GM04504 (cell line): Measurements from ENCODE around the gene FAM151A.

Source experiments
- DNase-seq: peaks from one replicate; pipeline ENCODE4 v3.0.0-alpha.2; 2012; ENCODE audit warnings: low read depth

The FAM151A gene

DNA sequence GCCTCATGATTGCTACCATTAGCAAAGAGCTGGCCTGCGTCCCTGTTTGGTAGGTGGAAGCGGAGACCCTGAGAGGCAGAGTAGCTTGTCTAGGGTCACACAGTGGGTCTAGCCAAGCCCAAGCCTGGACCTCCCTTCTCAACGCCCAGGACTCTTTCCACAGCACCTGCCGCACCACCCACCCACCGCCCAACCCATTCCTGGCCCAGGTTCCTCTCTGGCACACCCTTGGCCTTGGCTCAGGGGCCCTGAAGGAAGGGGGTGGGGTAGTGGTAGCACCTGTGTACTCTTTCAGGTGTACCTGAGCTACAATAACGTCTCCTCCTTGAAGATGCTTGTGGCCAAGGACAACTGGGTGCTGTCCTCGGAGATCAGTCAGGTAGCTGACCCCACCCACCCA is 19.3 kb downstream of the FAM151A start:
- DNase-seq = no peak

- no peak for DNase-seq
Observed at GRCh38 chr1:54603241-54603640, 20.1 kb downstream of the FAM151A start.

- no peak for DNase-seq
Observed at GRCh38 chr1:54602554-54602953, 20.8 kb downstream of the FAM151A start.

GRCh38 chr1:54601730-54602129 is 21.6 kb downstream of the FAM151A start:
- DNase-seq = no peak

DNA sequence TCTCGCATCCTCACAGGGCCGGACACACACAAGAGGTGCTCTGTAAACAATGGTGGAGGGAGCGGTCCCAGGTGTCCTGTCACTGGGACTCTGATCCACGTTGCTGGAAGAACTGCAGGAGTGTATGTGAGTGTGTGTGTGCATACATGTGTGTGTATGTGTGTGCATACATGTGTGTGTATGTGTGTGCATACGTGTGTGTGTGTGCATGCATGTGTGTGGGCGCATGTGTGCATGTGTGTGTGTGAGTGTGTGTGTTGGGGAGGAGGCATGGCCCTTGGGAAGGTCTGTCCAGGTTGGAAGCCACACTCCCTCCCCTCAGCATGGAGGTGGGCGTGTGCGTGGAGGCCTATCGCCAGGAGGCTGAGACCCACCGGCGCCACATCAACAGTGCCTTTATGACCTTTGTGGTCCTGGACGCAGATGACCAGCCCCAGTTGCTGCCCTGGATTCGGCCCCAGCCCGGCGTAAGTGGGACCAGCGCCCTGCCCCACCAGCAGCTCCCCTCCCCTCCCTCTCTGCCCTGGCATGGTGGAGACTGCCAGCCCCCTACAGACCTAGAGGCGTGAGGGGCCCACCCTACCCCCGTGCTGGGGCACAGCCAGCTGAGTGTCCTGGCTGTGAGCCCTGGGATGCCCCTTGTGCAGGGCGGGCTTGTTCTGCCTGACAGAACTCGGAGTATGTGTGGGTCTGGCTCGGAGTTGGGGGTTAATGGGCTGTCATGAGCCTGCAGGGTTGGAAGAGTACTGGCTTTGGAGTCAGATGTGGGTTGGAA is 22.2 kb downstream of the FAM151A start:
- DNase-seq = no peak

GRCh38 chr1:54599211-54599823 is 24.0 kb downstream of the FAM151A start:
- DNase-seq = no peak

GRCh38 chr1:54597455-54598030 is 25.8 kb downstream of the FAM151A start:
- DNase-seq = no peak

DNA sequence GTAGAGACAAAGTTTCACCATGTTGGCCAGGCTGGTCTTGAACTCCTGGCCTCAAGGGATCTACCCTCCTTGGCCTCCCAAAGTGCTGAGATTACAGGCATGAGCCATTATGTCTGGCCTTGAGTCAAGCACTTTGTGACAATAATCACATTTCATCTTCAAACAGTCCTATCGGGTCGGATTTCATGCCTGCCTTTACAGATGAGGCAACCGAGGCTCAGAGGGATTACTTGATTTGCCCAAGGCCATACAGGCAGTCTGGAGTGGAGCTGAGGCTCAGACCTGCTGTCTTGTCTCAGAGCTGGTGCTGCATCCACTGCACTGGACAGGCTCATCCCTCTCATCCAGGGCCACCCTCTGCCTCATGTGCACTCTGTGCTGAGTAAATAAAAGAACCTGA is 26.6 kb downstream of the FAM151A start:
- DNase-seq = no peak

- DNase-seq = no peak
Observed at GRCh38 chr1:54595956-54596498, 27.3 kb downstream of the FAM151A start.

DNA sequence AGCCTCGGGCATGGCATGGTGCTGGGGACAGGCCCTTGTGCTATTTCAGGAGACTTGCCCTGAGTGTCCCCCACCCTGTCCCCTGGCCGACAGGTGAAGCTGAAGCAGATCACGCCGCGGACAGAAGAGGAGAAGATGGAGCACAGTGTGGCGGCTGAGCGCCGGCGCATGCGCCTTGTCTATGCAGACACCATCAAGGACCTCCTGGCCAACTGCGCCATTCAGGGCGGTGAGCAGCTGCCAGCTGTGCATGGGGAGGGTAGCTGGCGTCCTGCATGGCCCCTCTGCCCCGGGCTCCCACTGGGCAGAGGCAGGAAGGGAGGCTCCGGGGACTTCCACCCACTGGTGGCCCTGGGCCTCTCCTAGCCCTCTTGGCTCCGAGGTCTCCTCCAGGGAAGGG is 28.9 kb downstream of the FAM151A start:
- no peak for DNase-seq

- no peak for DNase-seq
Observed at GRCh38 chr1:54593571-54594160, 29.7 kb downstream of the FAM151A start.

DNA sequence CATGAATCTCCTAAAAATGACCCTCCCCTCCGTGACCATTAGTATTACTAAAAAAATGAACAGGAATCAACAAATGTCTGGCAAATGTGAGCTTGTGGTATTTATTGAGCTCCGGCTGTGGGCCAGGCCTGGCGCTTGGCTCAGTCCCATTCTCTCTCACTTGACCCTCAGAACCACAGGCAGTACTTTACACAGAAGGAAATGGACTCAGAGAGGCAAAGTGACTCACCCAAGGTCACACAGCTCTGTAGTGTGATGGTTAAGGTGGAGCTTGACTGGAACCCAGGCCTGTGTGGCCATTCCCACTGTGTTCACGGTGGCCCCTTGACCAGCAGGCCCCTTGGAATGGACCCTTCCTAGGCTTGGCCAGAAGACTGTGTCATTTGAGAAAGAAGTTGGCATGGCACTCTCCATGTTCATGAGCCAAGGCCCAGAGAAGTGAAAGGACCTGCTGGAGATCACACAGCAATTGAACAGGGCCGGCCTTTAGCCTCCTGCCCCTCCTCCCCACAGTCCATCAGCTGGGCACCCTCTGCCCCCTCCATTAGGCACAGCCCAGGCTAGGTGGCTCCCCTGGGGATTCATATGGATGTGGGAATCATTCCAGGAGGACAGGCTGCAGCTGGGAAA is 32.1 kb downstream of the FAM151A start:
- no peak for DNase-seq

DNA sequence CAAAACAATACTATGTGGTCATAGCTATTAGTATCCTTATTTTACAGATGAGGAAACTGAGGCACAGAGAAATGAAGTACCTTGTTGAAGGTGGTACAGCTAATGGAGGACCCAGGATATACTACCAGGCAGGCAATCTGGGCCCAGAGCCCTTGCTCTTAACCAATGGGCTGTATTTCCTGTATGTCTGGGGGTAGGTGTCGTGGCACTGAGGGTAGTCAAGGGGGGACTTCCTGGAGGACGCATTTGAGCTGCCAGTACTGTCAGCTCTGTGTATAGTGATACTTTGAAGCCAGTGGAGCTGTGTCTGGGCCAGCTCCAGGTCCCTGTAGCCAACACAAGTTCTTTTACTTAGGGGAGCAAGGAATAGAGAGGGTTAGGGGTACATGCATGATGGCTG is 34.9 kb downstream of the FAM151A start:
- DNase-seq = no peak

DNA sequence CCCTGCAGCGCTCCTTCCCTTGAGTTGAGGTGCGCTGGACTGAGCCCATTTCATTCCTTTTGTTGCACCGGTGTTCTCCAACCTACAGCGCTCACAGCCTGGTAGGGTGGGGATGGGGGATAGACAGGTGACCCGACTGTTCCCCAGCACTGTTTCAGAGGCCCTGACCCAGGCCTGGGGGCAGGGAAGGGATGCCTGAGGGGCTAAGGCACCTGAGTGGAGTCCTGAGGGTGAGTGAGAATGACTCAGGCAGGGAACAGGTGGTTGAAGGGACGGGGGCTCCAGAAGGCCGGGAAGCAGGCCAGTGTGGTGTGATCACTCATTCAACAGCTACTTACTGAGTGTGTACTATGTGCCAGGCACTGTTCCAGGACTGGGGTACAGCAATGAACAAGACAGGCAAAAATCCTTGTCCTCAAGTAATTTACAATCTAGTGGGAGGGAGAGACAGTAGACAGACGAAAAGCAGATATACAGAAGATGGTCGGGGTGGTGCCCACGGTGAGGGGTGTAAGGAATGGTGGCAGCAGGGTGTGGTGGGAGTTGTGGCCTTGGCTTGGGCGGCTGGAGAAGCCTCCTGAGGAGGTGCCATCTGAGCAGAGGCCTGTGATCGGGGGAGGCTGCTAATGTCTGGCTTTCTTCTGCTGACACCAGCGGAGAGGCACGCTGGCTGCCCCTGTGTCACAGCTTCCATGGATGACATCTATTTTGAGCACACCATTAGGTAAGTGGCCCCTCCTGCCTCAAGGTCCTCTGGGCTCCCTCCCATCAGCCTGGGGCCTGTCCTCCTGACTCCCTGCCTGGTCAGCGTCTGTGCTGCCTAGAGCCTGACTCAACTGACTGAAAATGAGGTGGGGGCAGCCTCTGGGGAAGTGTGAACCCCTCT is 37.9 kb downstream of the FAM151A start:
- DNase-seq = no peak

- no peak for DNase-seq
Observed at GRCh38 chr1:54584575-54584974, 38.8 kb downstream of the FAM151A start.

DNA sequence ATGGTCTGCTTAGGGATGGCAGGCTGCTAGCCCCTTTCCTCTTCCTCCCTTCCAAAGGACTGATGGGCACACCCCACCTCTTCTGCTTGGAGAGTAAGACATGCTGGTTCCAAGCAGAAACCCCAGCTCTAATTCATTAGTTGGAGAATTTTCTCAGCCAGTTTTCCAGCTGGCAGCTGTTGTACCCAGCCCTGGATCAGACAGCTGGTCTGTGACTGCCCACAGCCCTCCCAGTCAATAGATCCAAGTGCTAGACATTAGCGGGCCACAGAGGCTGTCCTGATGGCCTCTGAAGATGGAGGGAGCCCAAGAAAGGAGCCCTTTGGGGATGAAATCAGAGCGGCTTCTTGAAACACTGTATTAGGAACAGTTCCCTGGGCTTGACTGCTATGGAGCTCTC is 39.5 kb downstream of the FAM151A start:
- DNase-seq = no peak

DNA sequence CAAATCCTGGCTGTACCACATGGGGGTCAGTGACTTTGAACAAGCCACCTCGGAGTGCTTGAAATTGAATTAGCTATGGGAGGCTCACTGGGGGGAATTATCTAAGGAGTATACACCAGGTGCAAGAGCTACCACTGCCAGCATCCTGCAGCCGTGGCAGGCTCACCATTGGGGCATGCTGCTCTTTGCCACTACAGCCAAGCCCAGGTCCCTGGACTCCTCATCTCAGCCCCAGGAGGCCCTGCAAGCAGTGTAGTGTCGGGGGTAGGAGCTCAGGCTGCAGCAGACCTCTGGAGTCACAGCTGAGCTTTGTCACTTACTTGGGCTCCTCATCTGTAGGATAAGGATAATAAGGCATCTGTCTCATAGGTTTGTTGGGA is 40.0 kb downstream of the FAM151A start:
- no peak for DNase-seq

DNA sequence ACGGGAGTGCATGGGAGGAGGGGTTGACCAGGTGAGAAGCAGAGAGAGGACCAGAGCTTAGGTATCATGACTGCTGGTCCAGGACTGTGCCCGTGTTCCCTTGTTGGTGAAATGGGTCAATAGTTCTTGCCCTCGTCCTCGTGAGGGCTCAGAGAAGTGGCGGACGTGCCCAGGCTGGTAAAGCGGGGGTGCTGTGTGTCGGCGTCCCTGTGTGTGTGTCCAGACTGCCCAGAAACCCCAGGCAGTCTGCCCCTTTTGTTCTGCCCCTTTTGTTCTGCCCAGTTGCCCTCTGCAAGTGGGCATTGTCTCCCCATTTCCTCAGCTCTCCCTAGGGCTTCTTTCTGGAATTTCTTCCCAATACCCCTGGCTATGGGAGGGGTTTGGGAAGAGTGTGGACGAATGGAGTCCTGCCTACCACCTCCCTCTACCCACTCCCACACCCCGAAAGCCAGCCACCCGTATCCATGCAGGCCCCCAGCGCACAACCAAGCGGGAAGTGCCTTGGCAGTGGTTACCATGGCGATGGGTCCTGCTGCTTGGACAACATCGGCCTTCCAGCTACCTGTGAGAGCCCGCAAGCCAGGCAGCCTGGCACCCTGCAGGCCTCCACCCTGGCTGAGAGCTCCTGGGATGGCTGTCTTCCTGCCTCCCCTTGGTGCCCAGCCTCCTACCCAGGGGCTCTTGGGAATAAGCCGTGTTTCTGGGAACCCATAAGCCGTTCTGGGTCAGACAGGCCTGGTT is 40.6 kb downstream of the FAM151A start:
- DNase-seq = no peak

GRCh38 chr1:54581621-54582035 is 41.7 kb downstream of the FAM151A start:
- peak; percentile 80 for DNase-seq

GRCh38 chr1:54580856-54581550 is 42.3 kb downstream of the FAM151A start:
- no peak for DNase-seq
